H1 (cell line): ENCODE measurements around the gene XAF1. TPM values are rescaled to one million over a fixed set of nuclear protein-coding genes. Genes with fewer than 3 reads are reported as not detected.

Experiments used
- CHD7 ChIP-seq: fragments of 300-600 bp; sonication (generic); IDR thresholded peaks from 2 replicates; pipeline ENCODE4 v1.7.1; 2012; ENCODE audit warnings: low read length, moderate library complexity, mild to moderate bottlenecking, inconsistent platforms; ENCODE audit not compliant: insufficient replicate concordance
- GABPA ChIP-seq: IDR thresholded peaks from 2 replicates; pipeline ENCODE4 v1.6.1; 2011; ENCODE audit warnings: mild to moderate bottlenecking, low read length, moderate library complexity, borderline replicate concordance; ENCODE audit not compliant: insufficient read depth
- TAF7 ChIP-seq: optimal IDR thresholded peaks from 2 replicates; pipeline ENCODE3; 2011; ENCODE audit warnings: low read depth, mild to moderate bottlenecking, inconsistent platforms, low read length, moderate library complexity, borderline replicate concordance
- polyA plus RNA-seq, 7 experiments: library from polyadenylated mRNA; depleted of rRNA in 3 of 7; stranded (reverse) in 5 of 7; unstranded in 2 of 7; fragments of >200 nt in 5 of 7; fragments of 200-250 nt in 2 of 7; gene quantifications; 1 replicate in 5 of 7; 2 replicates in 1 of 7; 4 replicates in 1 of 7; pipeline versions ENCODE4 v1.2.1 to v1.2.3, GENCODE V29; 2011 to 2013; ENCODE audit warnings: missing spikeins in 2 of 7, mixed read lengths in 2 of 7
- total RNA-seq: library from RNA; stranded (reverse); fragmentation: NEBNext Ultra II Directional; extraction: Animal tissue kit (Norgen Biotek cat#: 25700); gene quantifications from 2 replicates; pipeline ENCODE4 v1.2.1, GENCODE V29; 2021

The XAF1 gene
- total and polyA plus RNA-seq, 2 of the 8 experiments (the other 6 are each of a cell fraction or from before 2014, with no cell fraction given): not detected

GRCh38 chr17:6812295-6812694 is 56.4 kb downstream of the XAF1 start (continued):
- TF ChIP-seq CHD7 (no peak), GABPA (no peak), TAF7 (no peak)
